GM18858 (cell line): Measurements from ENCODE around the gene LAMTOR3.

ENCODE experiments used
- ATAC-seq: cut with Tn5 transposase; IDR thresholded peaks from one replicate; pipeline ENCODE4 v1.9.1; 2021; ENCODE audit not compliant: unreplicated experiment

The LAMTOR3 gene

GRCh38 chr4:99863804-99864203 lies 30.4 kb downstream of the LAMTOR3 start:
- ATAC-seq = no peak

- ATAC-seq = peak; percentile 36
These were observed 32.9 kb downstream of the LAMTOR3 start for GRCh38 chr4:99861120-99861905.

- no peak for ATAC-seq
These were observed 33.7 kb downstream of the LAMTOR3 start for GRCh38 chr4:99860521-99860920.

- ATAC-seq = peak; percentile 56
These were observed 34.6 kb downstream of the LAMTOR3 start for GRCh38 chr4:99859618-99860017.

- no peak for ATAC-seq
These were observed 36.9 kb downstream of the LAMTOR3 start for GRCh38 chr4:99857307-99857706.

- no peak for ATAC-seq
These were observed 38.1 kb downstream of the LAMTOR3 start for GRCh38 chr4:99856166-99856565.

- ATAC-seq = peak; percentile 27
These were observed 38.5 kb downstream of the LAMTOR3 start for GRCh38 chr4:99855678-99856077.

GRCh38 chr4:99853999-99854398 lies 40.2 kb downstream of the LAMTOR3 start:
- no peak for ATAC-seq

GRCh38 chr4:99853190-99853589 lies 41.0 kb downstream of the LAMTOR3 start:
- ATAC-seq = no peak

- no peak for ATAC-seq
These were observed 42.0 kb downstream of the LAMTOR3 start for GRCh38 chr4:99852199-99852749.

GRCh38 chr4:99848591-99849001 lies 45.6 kb downstream of the LAMTOR3 start:
- peak; percentile 35 for ATAC-seq

GRCh38 chr4:99847362-99847976 lies 46.8 kb downstream of the LAMTOR3 start:
- ATAC-seq = peak; percentile 65

GRCh38 chr4:99846891-99847290 lies 47.3 kb downstream of the LAMTOR3 start:
- no peak for ATAC-seq

GRCh38 chr4:99845708-99846469 lies 48.3 kb downstream of the LAMTOR3 start:
- no peak for ATAC-seq

GRCh38 chr4:99845179-99845578 lies 49.0 kb downstream of the LAMTOR3 start:
- ATAC-seq = no peak

GRCh38 chr4:99844048-99844447 lies 50.2 kb downstream of the LAMTOR3 start:
- no peak for ATAC-seq

- ATAC-seq = no peak
These were observed 50.8 kb downstream of the LAMTOR3 start for GRCh38 chr4:99843413-99843812.

GRCh38 chr4:99841129-99841528 lies 53.1 kb downstream of the LAMTOR3 start:
- peak; percentile 31 for ATAC-seq

GRCh38 chr4:99838927-99839326 lies 55.3 kb downstream of the LAMTOR3 start:
- ATAC-seq = no peak

GRCh38 chr4:99835942-99836341 lies 58.3 kb downstream of the LAMTOR3 start:
- no peak for ATAC-seq

- no peak for ATAC-seq
These were observed 59.7 kb downstream of the LAMTOR3 start for GRCh38 chr4:99834569-99834968.
